Upper lobe of right lung (tissue), 1 donor: ENCODE measurements around the gene RAPH1. TPM values are rescaled to one million over a fixed set of nuclear protein-coding genes. Genes with fewer than 3 reads are reported as not detected.

Source experiments
- ATAC-seq: fragments of 200-7000 bp; cut with Tn5 transposase; one replicate; pipeline ENCODE4 v1.9.1; 2020; ENCODE audit warnings: mild to moderate bottlenecking, moderate library complexity
- DNase-seq: peaks from one replicate; pipeline ENCODE4 v3.0.0-alpha.2; 2020
- H3K27ac ChIP-seq: fragments of 200-600 bp; one replicate; pipeline ENCODE4 v1.8.0; 2022
- H3K27me3 ChIP-seq: fragments of 200-600 bp; one replicate; pipeline ENCODE4 v1.8.0; 2022; ENCODE audit warnings: mild to moderate bottlenecking
- H3K36me3 ChIP-seq: fragments of 200-600 bp; one replicate; pipeline ENCODE4 v1.8.0; 2022
- H3K4me1 ChIP-seq: fragments of 200-600 bp; one replicate; pipeline ENCODE4 v1.8.0; 2022
- H3K4me3 ChIP-seq: fragments of 200-600 bp; one replicate; pipeline ENCODE4 v1.8.0; 2022; ENCODE audit warnings: mild to moderate bottlenecking
- H3K9me3 ChIP-seq: fragments of 200-600 bp; one replicate; pipeline ENCODE4 v1.8.0; 2022
- intact Hi-C: fragments of 100-400 bp; cut with DNase I; formaldehyde crosslinking; loops from one replicate; pipeline ENCODE4 v1.11.0; 2022
- total RNA-seq: library from RNA; stranded (reverse); fragmentation: NEBNext Ultra II Directional; extraction: Animal tissue kit (Norgen Biotek cat#: 25700); gene quantifications from one replicate; pipeline ENCODE4 v1.2.1, GENCODE V29; 2021
- TF ChIP-seq, protein P1 (sequence below): fragments of 200-600 bp; IDR thresholded peaks from one replicate; pipeline ENCODE4 v1.8.0; 2022; ENCODE audit warnings: antibody characterized with exemption
- donor health status: DM: no; HTN: yes; CAD: no; lungs with severe emphysema.

Gene RAPH1
- total RNA-seq, 1 donor from 2014 or later: 93.4 TPM

DNA sequence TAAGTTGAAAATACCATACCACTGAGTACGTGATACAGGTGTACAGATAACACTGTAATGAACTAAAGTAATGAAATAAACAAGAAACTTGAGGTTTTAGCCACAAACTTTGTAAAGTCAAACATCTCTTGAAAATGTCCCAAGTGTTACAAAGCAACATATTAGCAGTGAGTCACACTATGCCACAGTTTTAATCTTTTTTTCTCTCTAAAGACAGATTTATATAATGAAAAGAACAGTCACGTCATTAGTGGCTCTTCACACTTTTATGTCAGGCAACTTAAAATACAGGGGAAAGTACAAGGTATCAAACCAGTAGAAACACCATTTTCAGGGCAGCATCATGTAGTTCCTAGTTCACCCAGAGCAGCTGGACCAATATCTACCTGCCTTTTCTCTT is 42.1 kb downstream of the RAPH1 start:
- no peak for ATAC-seq
- intact Hi-C loops: no loop called here
- DNase-seq: no peak
- H3K4me3 ChIP-seq: no peak overlapping the region
- no peaks in the 10 kb centered on the region for H3K9me3 ChIP-seq
- H3K27ac ChIP-seq: no peak overlapping the region
- no peaks in the 10 kb centered on the region for H3K27me3 ChIP-seq
- TF ChIP-seq, protein P1, sequence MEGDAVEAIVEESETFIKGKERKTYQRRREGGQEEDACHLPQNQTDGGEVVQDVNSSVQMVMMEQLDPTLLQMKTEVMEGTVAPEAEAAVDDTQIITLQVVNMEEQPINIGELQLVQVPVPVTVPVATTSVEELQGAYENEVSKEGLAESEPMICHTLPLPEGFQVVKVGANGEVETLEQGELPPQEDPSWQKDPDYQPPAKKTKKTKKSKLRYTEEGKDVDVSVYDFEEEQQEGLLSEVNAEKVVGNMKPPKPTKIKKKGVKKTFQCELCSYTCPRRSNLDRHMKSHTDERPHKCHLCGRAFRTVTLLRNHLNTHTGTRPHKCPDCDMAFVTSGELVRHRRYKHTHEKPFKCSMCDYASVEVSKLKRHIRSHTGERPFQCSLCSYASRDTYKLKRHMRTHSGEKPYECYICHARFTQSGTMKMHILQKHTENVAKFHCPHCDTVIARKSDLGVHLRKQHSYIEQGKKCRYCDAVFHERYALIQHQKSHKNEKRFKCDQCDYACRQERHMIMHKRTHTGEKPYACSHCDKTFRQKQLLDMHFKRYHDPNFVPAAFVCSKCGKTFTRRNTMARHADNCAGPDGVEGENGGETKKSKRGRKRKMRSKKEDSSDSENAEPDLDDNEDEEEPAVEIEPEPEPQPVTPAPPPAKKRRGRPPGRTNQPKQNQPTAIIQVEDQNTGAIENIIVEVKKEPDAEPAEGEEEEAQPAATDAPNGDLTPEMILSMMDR: no peak
- peaks cover 10% of the 10 kb centered on the region for H3K4me1 ChIP-seq
- peaks cover 40% of the 10 kb centered on the region for H3K36me3 ChIP-seq

DNA sequence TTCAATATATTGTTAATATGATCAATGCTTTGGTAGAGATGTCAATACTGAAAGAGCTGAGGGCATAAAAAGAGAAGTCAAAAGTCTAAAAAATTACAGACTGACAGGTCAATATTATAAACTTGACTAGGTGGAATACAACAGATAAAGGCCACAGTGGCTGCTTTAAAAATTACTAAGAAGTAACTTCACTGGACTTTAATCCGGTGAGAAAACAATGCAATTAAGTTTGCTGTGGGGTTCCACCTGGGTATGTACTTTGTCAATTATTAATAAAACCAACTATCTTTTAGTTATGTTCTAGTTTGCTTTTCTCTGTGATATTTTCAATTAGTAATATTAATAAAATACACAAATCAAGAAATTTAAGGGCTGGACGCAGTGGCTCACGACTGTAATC is 44.7 kb downstream of the RAPH1 start:
- Histone ChIP-seq H3K27me3 (no peaks in the 10 kb centered on the region), H3K4me1 (no peaks in the 10 kb centered on the region), H3K4me3 (no peak overlapping the region), H3K27ac (no peak overlapping the region), H3K9me3 (no peaks in the 10 kb centered on the region), H3K36me3 (peaks cover 61% of the 10 kb centered on the region)
- intact Hi-C loops: no loop called here
- no peak for DNase-seq
- TF ChIP-seq, protein P1: no peak
- no peak for ATAC-seq

DNA sequence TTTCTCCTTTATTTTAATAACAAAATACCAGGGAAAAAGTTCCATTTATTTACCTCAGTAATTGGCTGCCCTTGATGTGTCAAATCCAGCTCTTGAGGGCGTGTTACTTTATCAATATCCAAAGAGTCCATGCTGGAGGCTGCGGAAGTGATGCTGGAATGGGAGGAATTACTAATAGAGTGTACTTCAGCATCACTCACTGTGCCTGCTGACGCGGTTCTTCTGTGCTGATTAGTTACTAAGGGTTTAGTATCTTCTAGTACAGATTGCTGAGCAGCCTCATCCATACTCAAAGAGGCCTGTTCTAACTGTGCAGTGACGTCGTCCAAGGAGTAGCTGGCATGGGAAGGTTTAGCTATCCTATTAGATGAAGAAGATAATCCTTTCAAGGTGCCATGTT is 45.6 kb downstream of the RAPH1 start:
- peaks cover 2% of the 10 kb centered on the region for H3K4me1 ChIP-seq
- intact Hi-C loops: loop anchor here (10.0 kb wide), 1 partner anchor 325 kb away; no protein-coding TSS in a partner anchor

DNA sequence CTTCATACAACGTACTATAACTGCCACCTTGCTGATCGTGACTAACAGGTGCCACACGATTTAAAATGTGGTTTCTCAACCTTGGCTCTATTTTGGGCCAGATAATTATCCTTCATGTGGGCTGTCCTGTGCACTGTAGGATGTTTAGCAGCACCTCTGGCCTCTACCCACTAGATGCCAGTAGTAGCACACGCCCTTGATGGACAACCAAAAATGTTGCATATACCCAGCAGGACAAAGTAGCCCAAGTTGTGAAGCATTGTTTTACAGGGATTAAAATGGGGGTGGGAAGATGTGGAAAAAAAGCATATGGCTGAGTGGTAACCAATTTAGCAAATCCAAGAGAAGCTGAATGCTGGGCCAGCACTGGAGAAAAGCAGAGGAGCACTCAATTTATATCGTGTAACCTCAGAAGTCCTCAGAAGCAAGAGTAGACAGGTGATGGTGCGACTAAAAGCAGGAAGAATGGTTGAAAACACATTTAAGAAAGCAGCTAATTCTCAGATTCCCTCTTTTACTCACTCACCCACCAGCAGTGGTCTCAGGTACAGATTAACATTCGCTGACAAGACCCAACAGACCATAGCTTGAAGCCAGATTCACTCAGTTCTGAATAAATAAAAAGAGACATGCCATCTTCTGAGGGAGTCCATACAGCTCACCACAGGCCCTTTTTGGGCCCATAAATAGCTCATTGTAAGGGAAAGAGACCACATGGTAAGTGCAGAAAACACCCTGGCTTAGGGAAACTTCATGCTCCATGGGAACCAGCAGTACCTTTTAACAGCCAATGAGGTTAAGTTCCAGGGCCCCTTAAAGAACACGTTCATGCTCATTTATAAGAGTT is 50.6 kb downstream of the RAPH1 start:
- intact Hi-C loops: loop anchor here (10.0 kb wide), 1 partner anchor 330 kb away; no protein-coding TSS in a partner anchor
- no peak for DNase-seq
- ATAC-seq: peak; percentile 88

More for the DNA sequence above, 45.6 kb downstream of the RAPH1 start:
- Histone ChIP-seq H3K27me3 (no peaks in the 10 kb centered on the region), H3K36me3 (peaks cover 61% of the 10 kb centered on the region), H3K4me3 (no peak overlapping the region), H3K9me3 (no peaks in the 10 kb centered on the region), H3K27ac (no peak overlapping the region)
- TF ChIP-seq, protein P1: no peak
- ATAC-seq: no peak
- no peak for DNase-seq

DNA sequence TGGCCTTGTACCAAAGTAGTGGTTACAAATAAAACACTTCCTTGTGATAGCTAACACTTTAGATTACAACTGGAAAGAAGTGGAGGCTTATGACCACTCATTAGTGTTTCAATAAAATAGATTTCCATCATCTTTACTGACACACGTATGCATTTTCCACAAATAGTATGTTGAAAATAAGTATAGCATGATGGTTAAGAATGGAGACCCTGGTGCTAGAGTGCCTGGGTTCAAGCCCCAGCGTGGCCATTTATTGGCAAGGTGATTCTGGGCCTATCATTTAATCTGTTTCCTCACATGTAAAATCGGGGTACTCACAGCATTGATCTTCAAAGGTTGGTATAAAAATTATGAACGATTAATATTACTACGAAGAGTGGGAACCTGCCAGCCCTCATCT is 54.5 kb downstream of the RAPH1 start:
- intact Hi-C loops: loop anchor here (10.0 kb wide), 1 partner anchor 334 kb away; no protein-coding TSS in a partner anchor
- no peak for ATAC-seq
- Histone ChIP-seq H3K27ac (no peak overlapping the region), H3K4me3 (no peak overlapping the region), H3K9me3 (no peaks in the 10 kb centered on the region), H3K36me3 (peaks cover 22% of the 10 kb centered on the region), H3K27me3 (no peaks in the 10 kb centered on the region), H3K4me1 (peaks cover 4% of the 10 kb centered on the region)
- TF ChIP-seq, protein P1: no peak
- no peak for DNase-seq

More for the DNA sequence above, 50.6 kb downstream of the RAPH1 start:
- H3K4me1 ChIP-seq: peaks cover 4% of the 10 kb centered on the region
- no peak overlapping the region for H3K27ac ChIP-seq
- no peak overlapping the region for H3K4me3 ChIP-seq
- H3K27me3 ChIP-seq: no peaks in the 10 kb centered on the region
- TF ChIP-seq, protein P1: peak; percentile 62
- no peaks in the 10 kb centered on the region for H3K9me3 ChIP-seq
- peaks cover 39% of the 10 kb centered on the region for H3K36me3 ChIP-seq
